NCI-H446 (cell line): ENCODE data around the gene NAB2.
"Not testable (repeated sequence)": the region's sequence is repeated elsewhere in the genome, so short reads cannot be mapped to it uniquely, and the experiment has no call there.

ENCODE experiments used
- DNase-seq, 2 experiments: peaks; one replicate each; lab custom pipeline; 2025; lab: John Stamatoyannopoulos, UW

NAB2 gene

DNA sequence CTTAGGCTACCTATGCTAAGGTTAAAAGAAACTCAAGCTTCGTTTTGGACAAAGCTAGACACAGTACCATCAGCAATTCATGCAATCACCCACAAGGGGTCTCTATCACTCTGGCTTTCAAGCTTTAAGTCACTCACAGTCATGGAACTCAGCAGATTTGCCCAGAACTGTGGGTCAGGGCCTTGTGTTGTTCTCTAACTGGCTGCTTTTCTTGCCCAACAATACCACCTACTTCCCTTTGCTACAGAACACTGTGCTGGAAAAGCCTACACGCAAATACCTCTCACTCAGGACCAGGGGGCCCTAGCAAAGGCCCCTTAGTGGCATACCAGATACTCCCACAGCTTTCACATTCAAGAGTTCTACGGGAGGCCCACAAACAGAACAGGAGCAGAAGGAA, 19.4 kb upstream of the NAB2 start:
- peak; percentile 26 to 67 for DNase-seq

DNA sequence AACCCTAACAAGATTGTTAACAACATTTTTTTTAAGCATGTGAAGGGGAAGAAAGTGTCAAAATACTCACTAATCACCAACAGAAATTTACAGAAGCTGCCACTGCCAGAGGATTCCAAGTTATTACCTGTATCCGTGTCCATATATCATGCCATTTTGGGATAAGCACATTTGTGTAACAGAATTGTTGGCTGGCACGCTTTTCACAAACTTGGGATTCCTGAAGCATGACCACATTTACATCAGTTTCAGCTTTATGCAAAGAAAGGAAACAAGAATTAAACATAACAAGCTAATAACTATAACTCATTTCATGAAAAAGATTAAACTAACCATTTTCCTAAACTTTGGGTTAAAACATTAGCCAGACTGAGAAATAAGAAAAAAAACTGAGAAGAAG, 16.3 kb upstream of the NAB2 start:
- no peak for DNase-seq

DNA sequence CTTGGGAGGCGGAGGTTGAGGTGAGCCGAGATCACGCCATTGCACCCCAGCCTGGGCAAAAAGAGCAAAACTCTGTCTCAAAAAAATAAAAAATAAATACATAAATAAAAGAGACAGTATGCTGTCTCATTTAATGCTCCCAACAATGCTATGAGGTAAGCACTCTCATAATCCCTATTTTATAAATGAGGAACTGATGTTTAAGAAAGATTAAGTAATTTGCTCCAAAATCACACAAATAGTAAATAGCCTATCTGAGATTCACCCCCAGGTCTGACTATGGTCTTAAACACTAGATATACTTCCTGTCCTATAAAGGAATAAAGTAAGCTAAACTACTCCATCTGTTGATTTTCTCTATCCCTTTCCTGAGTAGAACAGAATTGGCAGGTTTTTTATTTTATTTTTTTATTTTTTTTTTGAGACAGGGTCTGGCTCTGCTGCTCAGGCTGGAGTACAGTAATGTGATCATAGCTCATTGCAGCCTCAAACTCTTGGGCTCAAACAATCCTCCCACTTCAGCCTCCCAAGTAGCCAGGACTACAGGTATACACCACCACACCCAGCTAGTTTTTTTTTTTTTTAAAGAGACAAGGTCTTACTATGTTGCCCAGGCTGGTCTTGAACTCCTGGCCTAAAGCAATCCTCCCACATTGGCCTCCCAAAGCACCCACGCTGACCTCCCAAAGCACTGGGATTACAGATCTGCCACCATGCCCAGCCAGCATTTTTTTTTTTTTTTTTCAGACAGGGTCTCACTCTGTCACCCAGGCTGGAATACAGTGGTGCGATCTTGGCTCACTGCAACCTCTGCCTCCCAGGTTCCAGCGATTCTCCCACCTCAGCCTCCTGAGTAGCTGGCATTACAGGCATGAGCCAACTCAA, 15.1 kb upstream of the NAB2 start:
- not testable (repeated sequence) for DNase-seq

DNA sequence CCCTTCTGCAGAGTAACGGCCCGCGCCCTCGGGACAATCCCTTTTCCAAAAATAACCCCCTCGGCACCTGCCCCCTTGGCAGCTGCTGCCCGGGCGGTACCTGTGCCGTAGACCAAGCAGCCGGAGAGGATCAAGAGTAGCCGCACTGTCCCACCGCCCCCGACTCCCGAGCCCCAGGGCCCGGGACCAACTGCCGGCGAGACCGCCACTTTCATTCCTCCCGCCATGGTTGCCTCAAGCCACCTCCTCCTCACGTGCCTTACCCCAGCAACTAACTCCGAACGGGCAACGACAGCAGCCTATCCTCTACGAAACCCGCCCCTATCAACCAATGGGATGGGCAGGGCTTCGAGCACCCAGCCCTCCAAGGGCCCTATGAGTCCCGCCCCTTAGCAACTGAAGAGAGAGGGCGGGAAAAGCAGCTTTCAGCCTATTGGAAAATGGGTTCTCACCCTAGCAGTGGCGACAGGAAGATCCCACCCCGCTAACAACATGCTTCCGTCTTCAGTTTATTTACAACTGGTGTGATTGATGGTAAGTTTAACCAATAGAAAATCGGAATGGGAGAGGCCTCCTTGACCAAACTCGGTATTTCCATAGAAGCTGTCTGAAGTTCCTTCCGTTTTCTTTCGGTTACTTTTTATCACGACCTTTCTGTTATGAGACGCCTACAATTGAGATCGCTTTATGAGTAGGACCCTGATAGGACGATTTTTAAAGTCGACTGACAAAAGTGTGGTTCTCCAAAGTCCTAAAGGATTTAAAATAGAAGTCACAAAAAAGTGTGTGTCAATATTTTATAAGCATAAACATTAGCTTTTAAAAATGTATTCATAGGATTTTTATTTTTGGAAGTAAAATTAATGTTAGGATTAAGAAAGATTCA, 10.2 kb upstream of the NAB2 start, which contains the start of gene NEMP1:
Gene NEMP1, minus strand, starts transcription at position 273 of the 886 bp plus-strand sequence. Its CDS starts 46 bp downstream, at position 227.
- DNase-seq, result peak; percentile 99

DNA sequence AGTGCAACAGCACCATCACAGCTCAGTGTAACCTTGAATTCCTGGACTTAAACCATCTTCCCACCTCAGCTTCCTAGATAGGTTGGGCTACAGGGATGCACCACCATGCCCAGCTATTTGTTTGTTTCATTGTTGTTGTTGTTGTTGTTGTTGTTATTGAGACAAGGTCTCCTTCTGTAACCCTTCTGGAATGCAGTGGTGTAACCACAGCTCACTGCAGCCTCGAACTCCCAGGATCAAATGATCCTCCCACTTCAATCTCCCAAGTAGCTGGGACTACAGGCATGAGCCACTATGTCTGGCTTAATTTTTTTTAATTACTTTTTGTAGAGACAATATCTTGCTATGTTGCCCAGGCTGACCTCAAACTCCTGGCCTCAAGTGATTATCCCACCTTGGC, 9.1 kb upstream of the NAB2 start:
- DNase-seq, result no peak

DNA sequence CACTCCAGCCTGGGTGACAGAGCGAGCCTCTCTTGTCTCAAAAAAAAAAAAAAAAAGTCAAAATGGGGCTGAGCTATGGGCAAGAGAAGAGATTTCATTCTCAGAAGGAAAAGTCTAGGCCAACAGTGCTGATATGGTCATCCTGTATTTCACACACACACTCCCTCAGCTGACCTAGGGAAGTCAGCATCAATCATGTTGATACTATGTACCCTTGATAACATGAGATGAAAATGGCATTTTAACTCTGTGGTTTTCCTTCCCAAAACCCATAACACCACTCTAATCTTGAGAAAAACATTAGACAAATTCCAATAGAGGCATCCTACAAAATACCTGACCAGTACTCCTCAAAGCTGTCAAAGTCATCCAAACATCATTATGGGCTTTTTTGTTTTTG, 8.1 kb upstream of the NAB2 start:
- no peak for DNase-seq

DNA sequence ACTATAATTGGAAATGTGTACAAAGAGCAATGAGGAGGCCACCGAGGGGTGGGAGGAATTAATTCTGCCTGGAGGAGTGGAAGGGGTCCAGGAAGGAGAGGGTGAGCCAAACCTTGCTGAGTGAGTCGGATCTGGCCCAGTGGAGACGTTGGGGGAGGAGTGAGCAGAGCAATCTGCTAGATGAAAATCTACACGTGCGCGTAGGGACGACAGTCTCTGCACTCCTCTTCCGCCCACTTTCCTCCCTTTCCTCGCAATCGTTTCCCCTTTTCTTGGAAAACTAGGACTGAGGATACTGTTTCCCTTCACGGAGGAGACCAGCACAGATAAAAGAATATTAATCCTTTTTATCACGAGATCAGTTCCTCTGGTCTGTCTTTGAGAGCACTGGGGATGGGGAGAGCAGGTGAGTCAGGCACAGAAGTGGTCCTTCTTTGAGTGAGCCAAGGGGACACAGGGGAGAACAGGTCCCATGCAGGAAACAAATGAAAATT, 2.9 kb upstream of the NAB2 start:
- no peak for DNase-seq

DNA sequence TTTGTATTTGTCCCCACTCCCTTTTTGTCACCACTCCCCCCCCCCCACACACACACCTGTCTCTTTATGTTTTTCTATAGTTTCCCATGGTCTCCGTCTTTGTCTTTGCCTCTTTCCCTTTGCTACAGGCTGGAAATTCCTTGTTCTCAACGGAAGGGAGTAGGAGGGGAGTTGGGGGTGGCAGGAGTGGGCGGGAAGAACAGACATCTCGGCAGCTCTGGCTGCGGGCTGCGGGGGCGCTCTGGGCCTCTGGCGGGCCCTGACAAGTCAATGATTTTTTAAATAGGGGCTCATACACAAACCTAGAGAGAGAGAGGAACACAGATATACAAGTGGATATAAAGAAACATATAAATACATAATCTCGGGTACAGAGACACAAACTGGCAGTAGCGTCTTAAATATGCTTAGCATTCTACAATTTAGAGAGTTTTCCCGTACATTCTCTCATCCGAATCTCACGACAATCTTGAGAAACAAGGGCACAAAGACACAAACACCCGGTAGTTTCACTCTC, 2.4 kb upstream of the NAB2 start:
- no peak for DNase-seq

DNA sequence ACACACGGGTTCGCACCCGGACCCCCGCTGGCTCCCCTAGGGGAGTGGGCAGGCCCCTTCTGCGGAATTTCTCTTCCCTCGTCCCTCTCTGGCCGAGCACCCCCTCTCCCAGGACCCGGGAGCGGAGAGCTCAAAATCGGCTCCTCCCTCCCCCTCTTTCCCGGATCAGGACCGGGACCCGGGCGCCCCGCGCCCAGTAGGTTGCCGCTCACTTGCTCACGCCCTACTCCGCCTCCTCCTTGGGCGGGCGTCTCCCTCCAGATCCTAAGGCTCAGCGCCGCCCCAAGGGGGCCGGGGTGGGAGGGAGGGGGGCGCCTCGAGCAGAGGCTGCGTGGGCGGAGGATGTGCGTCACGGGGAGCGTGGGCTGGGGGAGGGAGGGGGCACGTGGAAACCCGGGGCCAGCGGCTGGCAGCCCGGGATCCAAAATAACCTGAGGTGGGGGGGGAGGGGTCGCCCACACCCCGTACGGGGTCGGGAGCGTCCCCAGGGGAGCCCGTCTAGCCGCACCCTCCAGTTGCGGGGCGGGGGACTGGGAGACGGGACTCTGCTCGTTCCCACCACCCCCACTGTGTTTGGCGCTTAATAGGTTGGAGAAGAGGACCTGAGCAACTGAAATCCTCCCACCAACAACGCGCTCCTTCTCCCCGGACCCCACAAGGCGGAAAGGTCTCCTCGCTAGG, 1.8 kb upstream of the NAB2 start:
- no peak for DNase-seq

DNA sequence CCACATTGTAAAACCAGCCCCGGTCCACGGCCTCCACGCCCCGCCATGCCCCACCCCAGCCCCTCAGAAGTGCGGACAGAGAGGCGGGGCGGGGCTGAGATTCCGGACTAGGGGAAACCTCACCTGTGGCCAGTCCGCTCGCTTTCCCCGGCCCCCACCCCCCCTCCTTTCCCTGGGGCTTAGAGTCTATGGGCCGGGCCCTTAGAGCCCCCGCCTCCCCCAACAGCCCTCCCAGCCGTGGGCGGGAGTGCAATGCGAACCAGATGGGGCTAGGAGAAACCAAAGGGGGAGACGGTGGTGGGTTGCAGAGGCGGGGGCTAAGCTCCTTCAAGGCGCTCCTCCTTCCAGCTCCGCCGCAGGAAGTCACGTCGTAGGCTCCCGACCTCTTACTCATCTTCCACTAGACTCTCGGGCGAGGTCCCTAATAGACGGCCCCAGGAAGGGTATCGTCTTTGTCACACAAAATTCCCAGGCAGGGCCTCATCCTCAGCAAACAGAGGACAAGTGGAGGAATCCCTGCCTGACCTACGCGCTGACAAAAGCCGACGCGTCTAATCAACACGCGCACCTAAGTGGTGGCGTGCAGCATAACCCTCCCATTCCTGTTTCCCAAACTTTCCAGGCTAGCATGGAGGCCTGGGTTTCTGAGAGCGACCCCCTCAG, 1.1 kb upstream of the NAB2 start:
- no peak for DNase-seq

DNA sequence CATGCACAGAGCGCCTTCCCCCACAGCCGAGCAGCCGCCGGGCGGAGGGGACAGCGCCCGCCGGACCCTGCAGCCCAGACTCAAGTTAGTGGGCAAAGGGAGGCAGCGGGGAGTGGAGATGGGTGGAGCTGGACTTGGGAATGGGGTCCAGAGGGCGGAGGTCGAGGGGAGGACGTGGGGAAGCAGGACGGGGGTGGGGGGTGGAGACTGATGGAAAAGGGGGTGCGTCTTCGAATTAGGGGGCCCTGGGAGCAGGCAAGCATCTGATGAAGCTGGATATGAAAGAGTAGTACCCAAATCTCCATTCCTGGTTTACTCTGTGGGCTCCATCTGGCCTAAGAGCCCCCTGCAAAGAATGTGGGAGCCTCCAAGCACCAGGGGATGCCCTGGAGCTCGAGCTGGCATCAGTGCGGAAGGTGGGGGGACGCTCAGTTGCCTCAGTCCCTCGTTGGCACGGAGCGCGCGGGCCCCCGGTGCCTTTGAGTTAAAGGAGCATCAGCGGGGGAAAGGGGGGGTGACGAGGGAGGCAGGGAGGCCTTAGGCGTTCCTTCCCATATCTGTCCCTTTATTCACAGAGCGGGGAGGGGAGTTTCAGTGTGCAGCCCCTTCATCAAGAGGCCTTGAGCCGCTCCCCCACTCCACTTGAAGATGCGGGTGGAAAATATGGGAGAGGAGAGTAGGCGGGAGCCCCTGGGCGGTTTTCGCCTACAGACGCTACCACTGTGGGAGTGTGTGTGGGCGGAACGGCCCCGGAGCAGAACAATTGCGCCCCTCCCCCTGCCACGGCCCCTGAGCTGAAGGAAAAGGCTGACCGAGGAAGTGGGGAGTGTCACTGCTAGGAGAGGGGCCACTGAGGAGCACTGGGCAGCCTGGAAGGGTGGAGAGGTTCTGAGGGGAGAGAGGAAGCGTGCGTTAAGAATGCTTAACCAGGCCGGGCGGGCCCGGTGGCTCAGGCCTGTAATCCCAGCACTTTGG, 644 bp downstream of the NAB2 start:
- peak in 1 of 2 experiments; percentile 21 for DNase-seq

DNA sequence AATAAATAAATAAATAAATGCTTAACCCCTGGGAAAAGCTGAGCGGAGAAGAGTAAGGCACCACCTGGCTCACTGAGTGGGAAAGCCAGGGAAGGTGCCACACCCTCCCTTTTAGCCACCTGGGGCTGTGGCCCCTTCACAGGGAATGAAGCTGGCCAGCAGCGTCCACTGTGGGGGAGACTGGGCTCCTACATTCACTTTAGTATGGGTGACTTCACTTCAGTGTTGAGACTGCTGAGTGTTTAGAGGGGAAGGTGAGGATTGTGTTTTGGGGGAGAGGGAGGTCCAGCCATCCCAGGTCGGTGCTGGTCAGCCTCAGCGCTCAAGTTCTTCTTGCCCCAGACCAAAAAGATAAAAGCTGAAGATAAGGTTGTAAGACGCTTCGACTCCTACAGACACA, 1.6 kb downstream of the NAB2 start:
- DNase-seq, result no peak

DNA sequence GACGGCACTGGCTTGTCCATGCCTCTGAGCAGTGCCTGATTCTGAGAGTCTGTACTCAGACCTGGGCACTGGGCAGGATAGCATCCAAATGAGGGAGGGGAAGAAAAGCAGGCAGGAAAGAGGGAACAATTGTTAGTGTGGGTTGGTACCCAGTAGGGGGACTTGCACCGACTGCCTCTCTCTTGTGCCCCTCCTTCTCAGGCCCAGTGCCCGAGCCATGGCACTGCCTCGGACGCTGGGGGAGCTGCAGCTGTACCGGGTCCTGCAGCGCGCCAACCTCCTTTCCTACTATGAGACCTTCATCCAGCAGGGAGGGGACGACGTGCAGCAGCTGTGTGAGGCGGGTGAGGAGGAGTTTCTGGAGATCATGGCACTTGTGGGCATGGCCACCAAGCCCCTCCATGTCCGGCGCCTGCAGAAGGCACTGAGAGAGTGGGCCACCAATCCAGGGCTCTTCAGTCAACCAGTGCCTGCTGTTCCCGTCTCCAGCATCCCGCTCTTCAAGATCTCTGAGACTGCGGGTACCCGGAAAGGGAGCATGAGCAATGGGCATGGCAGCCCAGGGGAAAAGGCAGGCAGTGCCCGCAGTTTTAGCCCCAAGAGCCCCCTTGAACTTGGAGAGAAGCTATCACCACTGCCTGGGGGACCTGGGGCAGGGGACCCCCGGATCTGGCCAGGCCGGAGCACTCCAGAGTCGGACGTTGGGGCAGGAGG, 2.2 kb downstream of the NAB2 start:
- DNase-seq, result no peak

DNA sequence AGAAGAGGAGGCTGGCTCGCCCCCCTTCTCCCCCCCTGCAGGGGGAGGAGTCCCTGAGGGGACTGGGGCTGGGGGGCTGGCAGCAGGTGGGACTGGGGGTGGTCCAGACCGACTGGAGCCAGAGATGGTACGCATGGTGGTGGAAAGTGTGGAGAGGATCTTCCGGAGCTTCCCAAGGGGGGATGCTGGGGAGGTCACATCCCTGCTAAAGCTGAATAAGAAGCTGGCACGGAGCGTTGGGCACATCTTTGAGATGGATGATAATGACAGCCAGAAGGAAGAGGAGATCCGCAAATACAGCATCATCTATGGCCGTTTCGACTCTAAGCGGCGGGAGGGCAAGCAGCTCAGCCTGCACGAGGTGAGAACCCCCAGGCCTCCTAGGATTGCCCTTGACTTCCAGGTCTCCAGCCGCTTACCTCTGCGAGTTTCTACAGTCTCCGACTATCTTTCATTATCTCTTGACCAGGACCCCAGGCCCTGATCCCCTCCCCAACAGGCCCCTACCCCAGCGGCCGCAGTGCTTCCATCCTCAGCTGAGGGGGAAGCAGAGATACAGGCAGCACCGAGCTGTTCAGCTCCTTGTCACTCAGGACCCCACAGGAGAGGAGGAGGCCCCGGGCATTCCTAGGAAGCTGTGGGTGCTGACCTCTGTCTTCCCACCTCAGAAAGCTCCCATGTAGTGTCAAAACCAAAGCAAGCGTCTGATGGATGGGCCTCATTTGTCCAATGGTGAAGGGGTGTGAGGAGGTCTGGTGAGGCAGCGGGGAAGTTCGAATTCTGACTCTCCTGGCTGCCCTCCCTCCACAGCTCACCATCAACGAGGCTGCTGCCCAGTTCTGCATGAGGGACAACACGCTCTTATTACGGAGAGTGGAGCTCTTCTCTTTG, 3.0 kb downstream of the NAB2 start:
- no peak for DNase-seq

DNA sequence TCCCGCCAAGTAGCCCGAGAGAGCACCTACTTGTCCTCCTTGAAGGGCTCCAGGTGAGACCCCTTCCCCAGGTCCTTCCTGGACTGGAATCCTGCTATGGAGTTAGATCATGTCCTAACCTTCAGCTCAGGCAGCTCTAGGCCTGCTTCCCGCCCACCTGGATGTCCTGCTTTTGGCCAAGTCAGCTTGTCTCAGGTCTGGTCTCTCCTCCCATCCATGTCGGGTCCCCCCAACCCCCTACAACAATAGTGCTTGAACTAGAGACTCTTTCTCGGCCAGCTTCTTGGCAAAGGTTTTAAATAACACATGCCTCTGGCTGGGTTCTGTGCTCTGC, 3.6 kb downstream of the NAB2 start:
- DNase-seq, result no peak

DNA sequence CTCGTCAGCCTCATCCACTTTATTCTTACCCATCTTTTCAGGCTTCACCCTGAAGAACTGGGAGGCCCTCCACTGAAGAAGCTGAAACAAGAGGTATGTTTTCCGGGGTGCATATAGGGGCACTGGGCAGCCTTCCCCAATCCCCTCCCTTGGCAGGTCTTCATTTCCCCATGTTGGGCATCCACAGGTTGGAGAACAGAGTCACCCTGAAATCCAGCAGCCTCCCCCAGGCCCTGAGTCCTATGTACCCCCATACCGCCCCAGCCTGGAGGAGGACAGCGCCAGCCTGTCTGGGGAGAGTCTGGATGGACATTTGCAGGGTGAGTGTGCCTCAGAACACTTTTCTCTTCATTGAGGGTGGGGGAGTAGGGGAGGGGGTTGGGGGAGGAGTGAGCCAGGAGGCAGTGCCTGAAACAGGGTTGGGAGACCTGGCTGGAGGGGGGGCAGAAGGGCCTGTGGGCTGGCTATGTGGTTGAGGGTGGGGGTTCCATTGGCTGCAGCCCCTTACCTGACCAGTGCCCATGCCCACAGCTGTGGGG, 4.0 kb downstream of the NAB2 start:
- no peak for DNase-seq

DNA sequence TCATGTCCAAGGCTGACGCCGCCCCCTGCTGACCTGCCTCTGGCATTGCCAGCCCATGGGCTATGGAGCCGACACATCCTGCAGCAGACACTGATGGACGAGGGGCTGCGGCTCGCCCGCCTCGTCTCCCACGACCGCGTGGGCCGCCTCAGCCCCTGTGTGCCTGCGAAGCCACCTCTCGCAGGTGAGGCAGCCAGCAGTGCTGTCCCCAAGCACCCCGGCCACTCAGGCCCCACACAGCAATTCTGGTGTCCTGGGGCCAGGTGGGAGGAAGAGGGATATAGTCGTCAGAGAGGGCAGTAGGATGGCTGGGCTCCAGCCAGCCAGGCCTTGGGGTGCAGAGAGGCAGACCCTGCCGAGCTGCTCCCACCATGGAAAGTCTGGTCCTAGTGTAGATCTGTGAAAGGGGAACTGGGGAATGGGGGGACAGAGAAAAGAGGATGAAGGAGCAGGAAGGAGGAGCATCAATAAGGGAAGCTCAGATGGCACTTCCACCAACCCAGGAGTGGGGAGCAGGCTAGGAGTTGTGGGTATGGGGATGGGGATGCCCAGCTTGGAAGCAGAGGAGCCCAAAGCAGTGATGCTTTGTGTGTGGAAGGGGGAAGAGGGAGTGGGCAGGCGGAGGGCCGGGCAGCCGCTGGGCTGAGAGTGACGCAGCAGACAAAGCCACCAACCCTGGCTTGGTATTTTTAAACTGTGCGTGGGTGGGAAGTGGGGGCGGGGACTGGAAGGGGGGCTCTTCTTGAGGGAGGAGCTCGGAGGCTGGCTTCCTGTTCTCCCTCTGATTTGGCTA, 4.7 kb downstream of the NAB2 start:
- no peak for DNase-seq
